Body of pancreas (tissue), 4 donors: ENCODE results near the gene KRTAP5-1.

Experiments
- POLR2A ChIP-seq, 3 donors: fragments of 450-650 bp; IDR thresholded peaks; one replicate each; pipeline ENCODE4 v1.6.1; 2016; ENCODE audit warnings: antibody characterized with exemption in 3 of 3, mild to moderate bottlenecking in 2 of 3
- TF ChIP-seq, protein P1 (sequence below), 7 experiments: fragments of 450-650 bp in 4 of 7; fragments of 200-600 bp in 3 of 7; sonication (generic) in 3 of 7; IDR thresholded peaks; one replicate each; pipeline ENCODE4 v1.5.1; 2016 to 2019; ENCODE audit warnings: antibody characterized with exemption in 7 of 7

DNA sequence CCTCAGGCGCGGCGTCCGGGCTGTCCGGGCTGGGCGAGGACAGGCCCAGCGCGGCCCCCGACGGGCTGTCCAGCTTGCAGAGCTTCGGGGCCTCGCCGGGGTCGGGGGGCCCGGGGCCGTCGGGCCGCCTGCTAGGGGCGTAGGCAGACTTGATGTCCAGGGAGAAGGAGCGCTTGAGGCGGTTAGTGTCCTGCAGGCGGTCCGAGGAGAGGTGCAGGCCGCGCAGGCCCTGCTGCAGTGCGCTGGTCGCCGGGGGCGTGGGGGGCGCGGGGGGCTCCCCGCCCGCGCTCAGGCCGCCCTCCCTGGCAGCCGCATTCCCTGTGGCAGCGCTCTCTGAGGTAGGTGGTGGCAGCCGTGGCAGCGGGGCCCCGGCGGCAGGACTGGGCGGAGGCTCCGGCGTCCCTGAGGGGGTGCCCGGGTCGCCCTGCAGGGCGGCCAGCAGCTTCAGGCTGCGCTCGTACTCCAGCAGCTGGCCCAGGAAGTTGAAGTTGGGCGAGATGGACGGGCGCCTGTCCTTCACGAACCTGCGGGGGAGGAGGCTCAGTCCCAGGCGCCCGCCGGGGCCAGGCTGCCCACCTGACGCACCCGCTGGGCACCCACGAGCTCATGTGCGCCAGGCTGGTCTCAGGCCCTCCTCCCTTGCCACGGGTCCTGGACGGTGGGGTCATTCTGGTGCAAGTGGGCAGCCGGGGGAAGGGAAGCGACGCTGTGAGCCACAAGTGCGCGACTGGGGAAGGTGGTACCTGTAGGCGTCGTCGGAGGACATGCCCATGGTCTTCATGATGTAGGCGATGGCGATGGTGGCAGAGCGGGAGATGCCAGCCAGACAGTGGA lies 27.8 kb downstream of the KRTAP5-1 start:
- no peak for TF ChIP-seq POLR2A (IDR thresholded peaks at IDR 0.05)
- TF ChIP-seq, protein P1, sequence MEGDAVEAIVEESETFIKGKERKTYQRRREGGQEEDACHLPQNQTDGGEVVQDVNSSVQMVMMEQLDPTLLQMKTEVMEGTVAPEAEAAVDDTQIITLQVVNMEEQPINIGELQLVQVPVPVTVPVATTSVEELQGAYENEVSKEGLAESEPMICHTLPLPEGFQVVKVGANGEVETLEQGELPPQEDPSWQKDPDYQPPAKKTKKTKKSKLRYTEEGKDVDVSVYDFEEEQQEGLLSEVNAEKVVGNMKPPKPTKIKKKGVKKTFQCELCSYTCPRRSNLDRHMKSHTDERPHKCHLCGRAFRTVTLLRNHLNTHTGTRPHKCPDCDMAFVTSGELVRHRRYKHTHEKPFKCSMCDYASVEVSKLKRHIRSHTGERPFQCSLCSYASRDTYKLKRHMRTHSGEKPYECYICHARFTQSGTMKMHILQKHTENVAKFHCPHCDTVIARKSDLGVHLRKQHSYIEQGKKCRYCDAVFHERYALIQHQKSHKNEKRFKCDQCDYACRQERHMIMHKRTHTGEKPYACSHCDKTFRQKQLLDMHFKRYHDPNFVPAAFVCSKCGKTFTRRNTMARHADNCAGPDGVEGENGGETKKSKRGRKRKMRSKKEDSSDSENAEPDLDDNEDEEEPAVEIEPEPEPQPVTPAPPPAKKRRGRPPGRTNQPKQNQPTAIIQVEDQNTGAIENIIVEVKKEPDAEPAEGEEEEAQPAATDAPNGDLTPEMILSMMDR (IDR thresholded peaks at IDR 0.05), result no peak
